Smooth muscle cell (in vitro differentiated cells): ENCODE measurements around the gene ZFAND3. TPM values are rescaled to one million over a fixed set of nuclear protein-coding genes. Genes with fewer than 3 reads are reported as not detected.

ENCODE experiments used
- DNase-seq: peaks from one replicate; lab custom pipeline; 2025; ENCODE audit not compliant: unreplicated experiment; lab: John Stamatoyannopoulos, UW
- H2AFZ ChIP-seq: fragments of 200-600 bp; sonication (generic); 2 replicates; pipeline ENCODE4 v1.6.0; 2016; ENCODE audit warnings: antibody characterized with exemption, low read depth, mild to moderate bottlenecking
- H3F3A ChIP-seq: fragments of 200-600 bp; sonication (generic); 2 replicates; pipeline ENCODE4 v1.6.0; 2017; ENCODE audit warnings: antibody characterized with exemption, low read depth
- H3K27ac ChIP-seq: fragments of 200-600 bp; sonication (generic); 2 replicates; pipeline ENCODE4 v1.5.1; 2016; ENCODE audit warnings: low read depth, mild to moderate bottlenecking
- H3K27me3 ChIP-seq: fragments of 200-600 bp; sonication (generic); 2 replicates; pipeline ENCODE4 v1.6.1; 2016; ENCODE audit warnings: low read depth, mild to moderate bottlenecking
- H3K36me3 ChIP-seq: fragments of 200-600 bp; sonication (generic); 2 replicates; pipeline ENCODE4 v1.5.1; 2016; ENCODE audit warnings: low read depth
- H3K4me1 ChIP-seq: fragments of 200-600 bp; sonication (generic); 2 replicates; pipeline ENCODE4 v1.5.1; 2016; ENCODE audit warnings: low read depth
- H3K4me2 ChIP-seq: fragments of 200-600 bp; sonication (generic); 2 replicates; pipeline ENCODE4 v1.6.0; 2016; ENCODE audit warnings: mild to moderate bottlenecking
- H3K4me3 ChIP-seq: fragments of 200-600 bp; sonication (generic); 2 replicates; pipeline ENCODE4 v1.5.1; 2016; ENCODE audit warnings: mild to moderate bottlenecking
- H3K79me2 ChIP-seq: fragments of 200-600 bp; sonication (generic); 2 replicates; pipeline ENCODE4 v1.6.0; 2016; ENCODE audit warnings: low read depth, mild to moderate bottlenecking
- H3K9ac ChIP-seq: fragments of 200-600 bp; sonication (generic); 2 replicates; pipeline ENCODE4 v1.6.0; 2016; ENCODE audit warnings: low read depth
- H3K9me3 ChIP-seq: fragments of 200-600 bp; sonication (generic); replicated peaks from 2 replicates; pipeline ENCODE4 v1.5.1; 2016; ENCODE audit warnings: low read depth
- H4K20me1 ChIP-seq: fragments of 200-600 bp; sonication (generic); 2 replicates; pipeline ENCODE4 v1.6.0; 2016; ENCODE audit warnings: low read depth
- CTCF ChIP-seq: fragments of 200-600 bp; sonication (generic); IDR thresholded peaks from 2 replicates; pipeline ENCODE4 v1.5.1; 2017; ENCODE audit warnings: borderline replicate concordance, mild to moderate bottlenecking, antibody characterized with exemption; ENCODE audit not compliant: insufficient read depth, poor library complexity, severe bottlenecking
- WGBS: methylation state at CpG from one replicate; pipeline ENCODE4 v1.1.7; 2016; ENCODE audit warnings: low lambda C conversion rate; 5-methylcytosine and 5-hydroxymethylcytosine counted together
- polyA plus RNA-seq: library from polyadenylated mRNA; unstranded; fragments of >200 nt; fragmentation: Nextera tagmentation; extraction: Ambion mirVana; gene quantifications from 2 replicates; pipeline ENCODE4 v1.2.1, GENCODE V29; 2016
- total RNA-seq: library from RNA; depleted of rRNA; stranded (reverse); fragments of >200 nt; gene quantifications from 2 replicates; pipeline ENCODE4 v1.2.3, GENCODE V29; 2014

The ZFAND3 gene
- total and polyA plus RNA-seq, 2 experiments from 2014 or later: 27.6 to 40.5 TPM

GRCh38 chr6:38174315-38174714 is 354.8 kb downstream of the ZFAND3 start:
- Histone ChIP-seq H2AFZ (no peak overlapping the region), H3K9me3 (no peaks in the 10 kb centered on the region), H3K27ac (no peak overlapping the region), H3F3A (peaks cover 9% of the 10 kb centered on the region), H4K20me1 (peaks cover 16% of the 10 kb centered on the region), H3K36me3 (no peaks in the 10 kb centered on the region), H3K79me2 (no peaks in the 10 kb centered on the region), H3K27me3 (no peaks in the 10 kb centered on the region), H3K4me1 (peaks cover 13% of the 10 kb centered on the region), H3K4me2 (no peak overlapping the region), H3K4me3 (no peak overlapping the region), H3K9ac (no peak overlapping the region)
- TF ChIP-seq CTCF: no peak
- DNase-seq: no peak
- WGBS: 98% methylated on average over 8 of the region's 8 CpGs

GRCh38 chr6:38174806-38175495 is 355.4 kb downstream of the ZFAND3 start:
- no peak overlapping the region for H3K27ac ChIP-seq
- H3K9me3 ChIP-seq: no peaks in the 10 kb centered on the region
- TF ChIP-seq CTCF: no peak
- no peaks in the 10 kb centered on the region for H3K79me2 ChIP-seq
- no peak for DNase-seq
- WGBS: 97% methylated on average over 22 of the region's 22 CpGs
- H3K4me3 ChIP-seq: no peak overlapping the region
- no peak overlapping the region for H3K9ac ChIP-seq
- peaks cover 13% of the 10 kb centered on the region for H3K4me1 ChIP-seq
- no peaks in the 10 kb centered on the region for H3K36me3 ChIP-seq
- H3K4me2 ChIP-seq: no peak overlapping the region
- peaks cover 16% of the 10 kb centered on the region for H4K20me1 ChIP-seq
- no peak overlapping the region for H2AFZ ChIP-seq
- peaks cover 9% of the 10 kb centered on the region for H3F3A ChIP-seq
- H3K27me3 ChIP-seq: no peaks in the 10 kb centered on the region

GRCh38 chr6:38175786-38176185 is 356.3 kb downstream of the ZFAND3 start:
- Histone ChIP-seq H4K20me1 (peaks cover 16% of the 10 kb centered on the region), H3K27me3 (no peaks in the 10 kb centered on the region), H3K79me2 (no peaks in the 10 kb centered on the region), H2AFZ (no peak overlapping the region), H3K4me3 (no peak overlapping the region), H3K4me2 (no peak overlapping the region), H3F3A (peaks cover 9% of the 10 kb centered on the region), H3K9me3 (no peaks in the 10 kb centered on the region), H3K4me1 (peaks cover 11% of the 10 kb centered on the region), H3K9ac (no peak overlapping the region), H3K36me3 (no peaks in the 10 kb centered on the region), H3K27ac (no peak overlapping the region)
- TF ChIP-seq CTCF: no peak
- no peak for DNase-seq
- WGBS: 98% methylated on average over 11 of the region's 11 CpGs
